ENCODE measurements around the gene AGBL4.

AGBL4 gene

DNA sequence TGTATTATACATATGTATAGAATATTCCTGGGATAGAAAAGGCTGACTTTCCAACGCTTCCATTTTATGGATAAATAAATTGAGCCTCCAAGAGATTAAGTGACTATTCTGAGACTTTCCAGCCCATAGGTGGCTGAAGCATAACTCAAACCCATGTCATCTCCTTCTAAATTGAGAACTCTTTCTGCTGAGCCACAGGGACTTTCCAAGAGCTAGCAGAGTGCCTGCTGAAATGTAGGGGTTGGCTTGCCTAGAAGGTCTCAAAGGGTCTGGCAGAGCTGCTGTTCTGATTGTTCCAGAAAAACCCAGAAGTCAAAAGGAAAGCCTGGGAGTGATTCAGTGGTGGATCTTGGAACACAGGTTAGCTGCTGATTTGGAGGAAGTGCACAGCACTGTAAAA lies 1100.6 kb downstream of the AGBL4 start:
- TF ChIP-seq, protein P1, sequence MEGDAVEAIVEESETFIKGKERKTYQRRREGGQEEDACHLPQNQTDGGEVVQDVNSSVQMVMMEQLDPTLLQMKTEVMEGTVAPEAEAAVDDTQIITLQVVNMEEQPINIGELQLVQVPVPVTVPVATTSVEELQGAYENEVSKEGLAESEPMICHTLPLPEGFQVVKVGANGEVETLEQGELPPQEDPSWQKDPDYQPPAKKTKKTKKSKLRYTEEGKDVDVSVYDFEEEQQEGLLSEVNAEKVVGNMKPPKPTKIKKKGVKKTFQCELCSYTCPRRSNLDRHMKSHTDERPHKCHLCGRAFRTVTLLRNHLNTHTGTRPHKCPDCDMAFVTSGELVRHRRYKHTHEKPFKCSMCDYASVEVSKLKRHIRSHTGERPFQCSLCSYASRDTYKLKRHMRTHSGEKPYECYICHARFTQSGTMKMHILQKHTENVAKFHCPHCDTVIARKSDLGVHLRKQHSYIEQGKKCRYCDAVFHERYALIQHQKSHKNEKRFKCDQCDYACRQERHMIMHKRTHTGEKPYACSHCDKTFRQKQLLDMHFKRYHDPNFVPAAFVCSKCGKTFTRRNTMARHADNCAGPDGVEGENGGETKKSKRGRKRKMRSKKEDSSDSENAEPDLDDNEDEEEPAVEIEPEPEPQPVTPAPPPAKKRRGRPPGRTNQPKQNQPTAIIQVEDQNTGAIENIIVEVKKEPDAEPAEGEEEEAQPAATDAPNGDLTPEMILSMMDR (IDR thresholded peaks at IDR 0.05): no peak
- Histone ChIP-seq H3K4me3 (ENCODE audit: low read depth in 1 of 2, low read length in 1 of 2) (no peak overlapping the region), H3K9me3 (no peaks in the 10 kb centered on the region), H3K4me1 (ENCODE audit: control insufficient read depth in 1 of 2, insufficient read depth in 1 of 2, low read depth in 1 of 2, low read length in 1 of 2) (no peaks in the 10 kb centered on the region), H3K27me3 (no peaks in the 10 kb centered on the region), H3K27ac (no peak overlapping the region), H3K36me3 (no peaks in the 10 kb centered on the region)

DNA sequence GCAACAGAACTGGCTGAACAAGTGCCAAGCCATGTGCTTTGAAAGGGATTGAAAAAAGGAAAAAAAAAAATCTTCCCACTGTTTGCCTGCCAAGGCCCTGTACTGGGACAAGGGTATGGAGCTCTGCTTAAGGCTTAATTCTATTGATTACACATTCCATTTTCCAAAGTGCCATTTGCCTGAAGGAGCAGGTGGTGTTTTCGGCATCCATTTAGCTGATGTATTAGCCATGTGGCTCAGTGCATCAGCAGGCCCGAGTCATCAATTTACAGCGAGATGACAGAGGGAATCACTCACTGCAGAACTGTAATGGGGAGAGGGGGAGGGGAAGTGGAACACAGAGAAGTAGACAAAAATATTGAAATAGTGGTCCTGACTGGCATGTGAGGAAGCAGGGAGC lies 1102.9 kb downstream of the AGBL4 start:
- no peak overlapping the region for H3K27ac ChIP-seq
- no peaks in the 10 kb centered on the region for H3K9me3 ChIP-seq
- H3K27me3 ChIP-seq: no peaks in the 10 kb centered on the region
- no peak overlapping the region for H3K4me3 ChIP-seq (ENCODE audit: low read depth in 1 of 2, low read length in 1 of 2)
- H3K4me1 ChIP-seq (ENCODE audit: control insufficient read depth in 1 of 2, insufficient read depth in 1 of 2, low read depth in 1 of 2, low read length in 1 of 2): no peaks in the 10 kb centered on the region
- H3K36me3 ChIP-seq: no peaks in the 10 kb centered on the region
- TF ChIP-seq, protein P1 (IDR thresholded peaks at IDR 0.05): no peak

DNA sequence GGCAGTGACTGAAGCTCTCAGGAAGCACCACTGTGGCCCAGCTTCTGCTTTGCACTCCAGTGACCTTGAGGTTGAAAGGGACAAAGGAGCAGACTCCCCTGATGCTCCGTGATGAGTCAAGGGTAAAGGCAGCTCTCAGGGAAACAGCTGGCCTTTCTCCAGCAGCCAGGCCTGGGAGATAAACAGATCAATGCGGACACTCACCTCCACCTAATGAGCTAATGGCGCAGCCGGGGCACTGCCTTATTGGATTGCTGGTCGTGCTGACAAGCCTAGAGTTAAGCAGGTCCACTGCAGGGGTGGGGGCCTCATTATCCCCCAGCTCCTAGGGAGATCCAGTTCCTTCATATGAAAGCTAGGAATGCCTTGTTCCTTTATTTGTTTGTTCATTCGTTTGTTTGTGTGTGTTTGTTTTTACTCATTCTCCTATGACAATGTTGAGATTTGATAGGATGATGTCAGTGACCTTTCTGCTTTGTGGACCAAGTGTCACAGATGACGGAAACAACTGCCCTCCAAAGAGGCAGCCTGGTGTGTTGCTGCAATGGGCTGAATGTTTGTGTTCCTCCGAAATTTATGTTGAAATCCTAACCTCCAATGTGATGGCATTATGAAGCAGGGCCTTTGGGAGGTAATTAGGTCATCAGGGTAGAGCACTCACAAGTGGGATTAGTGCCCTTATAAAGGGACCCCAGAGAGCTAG lies 1105.7 kb downstream of the AGBL4 start:
- no peaks in the 10 kb centered on the region for H3K4me1 ChIP-seq (ENCODE audit: control insufficient read depth in 1 of 2, insufficient read depth in 1 of 2, low read depth in 1 of 2, low read length in 1 of 2)
- no peaks in the 10 kb centered on the region for H3K9me3 ChIP-seq
- H3K4me3 ChIP-seq (ENCODE audit: low read depth in 1 of 2, low read length in 1 of 2): no peak overlapping the region
- no peak overlapping the region for H3K27ac ChIP-seq
- TF ChIP-seq, protein P1 (IDR thresholded peaks at IDR 0.05): no peak
- peaks cover 12% of the 10 kb centered on the region for H3K27me3 ChIP-seq
- H3K36me3 ChIP-seq: no peaks in the 10 kb centered on the region

DNA sequence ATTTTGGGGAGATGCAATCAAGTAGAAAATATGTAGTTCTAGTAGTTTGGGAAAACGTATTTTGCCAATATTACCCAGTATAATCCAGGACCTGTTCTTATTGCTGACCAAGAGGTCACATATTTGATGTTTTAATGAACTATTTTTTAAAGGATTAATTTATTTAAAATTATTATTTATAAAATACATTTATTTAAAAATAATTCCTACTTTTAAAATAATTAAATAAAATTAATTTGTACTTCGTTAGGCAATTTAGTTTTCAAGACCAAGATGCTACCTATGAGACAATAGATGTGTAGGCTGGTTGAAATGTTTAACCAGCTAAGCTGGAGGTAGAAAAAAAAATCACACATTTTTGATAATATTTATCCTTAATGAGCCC lies 1106.7 kb downstream of the AGBL4 start:
- peaks cover 12% of the 10 kb centered on the region for H3K27me3 ChIP-seq
- H3K27ac ChIP-seq: no peak overlapping the region
- no peak overlapping the region for H3K4me3 ChIP-seq (ENCODE audit: low read depth in 1 of 2, low read length in 1 of 2)
- H3K36me3 ChIP-seq: no peaks in the 10 kb centered on the region
- H3K4me1 ChIP-seq (ENCODE audit: control insufficient read depth in 1 of 2, insufficient read depth in 1 of 2, low read depth in 1 of 2, low read length in 1 of 2): no peaks in the 10 kb centered on the region
- TF ChIP-seq, protein P1 (IDR thresholded peaks at IDR 0.05): no peak
- H3K9me3 ChIP-seq: no peaks in the 10 kb centered on the region

DNA sequence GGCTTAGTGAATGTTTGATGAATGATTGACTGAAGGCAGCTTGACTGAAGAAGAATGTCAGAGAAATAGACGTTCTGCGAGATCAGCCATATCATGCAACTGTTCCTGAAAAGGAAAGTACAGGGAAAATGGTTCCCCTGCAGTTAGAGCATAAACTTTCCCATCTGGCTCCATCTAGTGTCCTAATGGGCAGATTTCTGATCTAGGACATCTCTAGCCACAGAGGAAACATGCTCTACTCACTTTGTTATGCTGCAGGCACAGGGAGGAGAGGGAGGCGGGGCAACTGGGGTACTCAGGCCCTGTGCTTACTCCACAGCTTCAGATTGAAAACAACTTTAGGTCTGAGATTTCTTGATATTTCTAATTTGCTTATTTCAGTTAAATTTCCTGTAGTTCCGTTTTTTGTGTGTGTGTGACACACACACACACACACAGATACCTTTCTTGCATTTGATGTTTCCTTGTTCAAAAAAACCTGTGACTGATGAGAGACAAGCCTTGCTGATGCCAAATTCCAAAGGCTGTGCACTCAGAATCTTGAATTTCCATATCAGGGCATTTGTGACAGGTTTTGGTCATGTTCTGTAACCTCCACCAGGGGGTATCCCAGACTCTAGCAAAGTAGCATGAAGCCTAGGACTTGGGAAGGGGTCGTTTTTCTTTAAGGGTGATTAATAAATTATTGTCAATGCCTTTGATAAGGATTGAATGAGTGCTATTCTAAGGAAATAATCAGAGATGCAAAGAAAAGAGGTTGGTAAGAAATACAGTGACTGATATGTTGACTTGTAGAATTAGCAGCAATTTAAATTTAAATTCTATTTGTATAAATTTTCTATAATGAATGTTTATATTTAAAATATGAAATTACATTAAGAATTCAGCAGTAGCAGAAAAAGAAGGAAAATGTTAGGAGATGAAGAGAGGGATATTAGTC lies 1107.4 kb downstream of the AGBL4 start:
- Histone ChIP-seq H3K36me3 (no peaks in the 10 kb centered on the region), H3K4me3 (ENCODE audit: low read depth in 1 of 2, low read length in 1 of 2) (no peak overlapping the region), H3K27me3 (peaks cover 12% of the 10 kb centered on the region), H3K4me1 (ENCODE audit: control insufficient read depth in 1 of 2, insufficient read depth in 1 of 2, low read depth in 1 of 2, low read length in 1 of 2) (no peaks in the 10 kb centered on the region), H3K27ac (no peak overlapping the region), H3K9me3 (no peaks in the 10 kb centered on the region)
- TF ChIP-seq, protein P1 (IDR thresholded peaks at IDR 0.05): no peak

Measured in neutrophil (primary cell).